Body of pancreas (tissue), 4 donors: ENCODE data around the gene MFAP1.

Source experiments
- POLR2A ChIP-seq, 3 donors: fragments of 450-650 bp; IDR thresholded peaks; one replicate each; pipeline ENCODE4 v1.6.1; 2016; ENCODE audit warnings: antibody characterized with exemption in 3 of 3, mild to moderate bottlenecking in 2 of 3
- TF ChIP-seq, protein P1 (sequence below), 7 experiments: fragments of 450-650 bp in 4 of 7; fragments of 200-600 bp in 3 of 7; sonication (generic) in 3 of 7; IDR thresholded peaks; one replicate each; pipeline ENCODE4 v1.5.1; 2016 to 2019; ENCODE audit warnings: antibody characterized with exemption in 7 of 7

DNA sequence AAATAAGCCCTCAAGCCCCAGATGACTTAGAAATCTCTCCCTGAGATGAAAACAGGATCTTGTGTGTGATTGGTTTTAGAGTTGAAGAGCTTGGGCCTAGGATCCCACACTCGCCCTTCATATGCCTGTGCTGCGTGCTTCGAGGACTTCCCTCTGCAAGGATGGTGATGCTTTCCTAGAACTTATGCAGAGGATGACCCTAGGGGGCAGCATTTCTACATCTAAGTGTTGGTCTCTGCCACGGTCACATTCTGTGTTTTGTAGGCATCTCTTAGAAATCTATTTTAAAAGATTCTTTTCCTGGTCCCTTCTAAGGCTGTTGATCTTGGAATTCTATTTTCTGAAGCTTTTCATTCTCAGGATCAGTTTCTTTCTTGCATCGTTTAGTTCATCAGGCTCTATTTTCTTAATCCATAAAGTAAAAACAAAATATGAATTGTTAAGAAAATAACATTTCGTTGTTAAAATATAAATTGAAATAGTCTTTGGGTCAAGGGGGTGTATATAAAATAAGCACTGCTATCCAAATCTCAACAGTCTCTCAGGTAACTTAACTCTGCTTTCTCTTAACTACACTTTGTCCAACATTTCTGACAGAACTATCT lies 48.0 kb upstream of the MFAP1 start:
- no peak for TF ChIP-seq POLR2A (IDR thresholded peaks at IDR 0.05)
- TF ChIP-seq, protein P1, sequence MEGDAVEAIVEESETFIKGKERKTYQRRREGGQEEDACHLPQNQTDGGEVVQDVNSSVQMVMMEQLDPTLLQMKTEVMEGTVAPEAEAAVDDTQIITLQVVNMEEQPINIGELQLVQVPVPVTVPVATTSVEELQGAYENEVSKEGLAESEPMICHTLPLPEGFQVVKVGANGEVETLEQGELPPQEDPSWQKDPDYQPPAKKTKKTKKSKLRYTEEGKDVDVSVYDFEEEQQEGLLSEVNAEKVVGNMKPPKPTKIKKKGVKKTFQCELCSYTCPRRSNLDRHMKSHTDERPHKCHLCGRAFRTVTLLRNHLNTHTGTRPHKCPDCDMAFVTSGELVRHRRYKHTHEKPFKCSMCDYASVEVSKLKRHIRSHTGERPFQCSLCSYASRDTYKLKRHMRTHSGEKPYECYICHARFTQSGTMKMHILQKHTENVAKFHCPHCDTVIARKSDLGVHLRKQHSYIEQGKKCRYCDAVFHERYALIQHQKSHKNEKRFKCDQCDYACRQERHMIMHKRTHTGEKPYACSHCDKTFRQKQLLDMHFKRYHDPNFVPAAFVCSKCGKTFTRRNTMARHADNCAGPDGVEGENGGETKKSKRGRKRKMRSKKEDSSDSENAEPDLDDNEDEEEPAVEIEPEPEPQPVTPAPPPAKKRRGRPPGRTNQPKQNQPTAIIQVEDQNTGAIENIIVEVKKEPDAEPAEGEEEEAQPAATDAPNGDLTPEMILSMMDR (IDR thresholded peaks at IDR 0.05): peak; percentile 7 to 64 (median 44)
